Measurements from ENCODE around the gene CDSN. TPM values are rescaled to one million over a fixed set of nuclear protein-coding genes. Genes with fewer than 3 reads are reported as not detected.

The CDSN gene
- total RNA-seq, 1 experiment from 2014 or later = 0.12 TPM

DNA sequence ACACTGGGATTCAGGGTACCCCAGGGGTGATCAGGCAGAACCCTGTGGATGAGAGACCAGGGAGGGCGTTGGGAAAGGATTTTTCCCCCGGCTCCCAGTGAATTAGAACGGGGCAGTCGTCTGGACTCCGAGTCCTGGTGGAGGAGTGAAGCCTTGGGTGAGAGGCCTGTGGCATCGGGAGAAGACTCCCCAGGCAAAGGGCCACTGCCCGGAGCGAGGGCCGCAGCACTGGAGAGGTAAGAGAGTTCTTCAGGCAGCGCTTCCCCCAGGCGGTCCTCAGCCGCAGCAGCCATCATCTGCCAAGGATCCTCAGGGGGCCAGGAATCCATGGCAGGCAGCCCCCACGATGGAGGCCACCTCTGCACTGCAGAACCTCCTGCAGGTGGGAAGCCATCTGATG, 8.5 kb downstream of the CDSN start:
- Histone ChIP-seq H3K9ac (ENCODE audit: low read length) (no peak overlapping the region), H3K4me3 (replicated peaks in 1 of 2; ENCODE audit: low read depth in 1 of 2, low read length in 2 of 2) (no peak overlapping the region), H3K79me2 (ENCODE audit: insufficient read depth, low read length) (peaks cover 8% of the 10 kb centered on the region; the same call in 1 of the 2 replicates), H3K9me3 (ENCODE audit: control insufficient read depth in 1 of 2, insufficient read depth in 1 of 2, low read depth in 1 of 2, low read length in 2 of 2) (no peaks in the 10 kb centered on the region), H3K9me2 (ENCODE audit: insufficient read depth) (no peaks in the 10 kb centered on the region), H4K20me1 (ENCODE audit: insufficient read depth) (no peaks in the 10 kb centered on the region), H3K4me1 (ENCODE audit: control insufficient read depth in 1 of 2, insufficient read depth in 2 of 2, low read length in 2 of 2) (peaks cover 29 to 51% of the 10 kb centered on the region in 2 experiments), H2AFZ (ENCODE audit: low read depth, low read length, poor library complexity, severe bottlenecking) (no peak overlapping the region), H3K27me3 (ENCODE audit: insufficient read depth, low read length) (no peaks in the 10 kb centered on the region), H3K27ac (ENCODE audit: low read depth, low read length) (no peak overlapping the region), H3K4me2 (ENCODE audit: low read length) (no peak overlapping the region), H3K36me3 (ENCODE audit: control insufficient read depth in 1 of 2, insufficient read depth in 2 of 2, low read length in 2 of 2) (no peaks in the 10 kb centered on the region)
- no peak for ATAC-seq
- POLR2A ChIA-PET = no interaction called here
- CTCF ChIA-PET = no interaction called here
- RAD21 ChIA-PET (ENCODE audit: low non-redundant PET in 1 of 2, low total read pairs in 2 of 2, uncharacterized antibody in 2 of 2, unreplicated experiment in 2 of 2) = no interaction called here
- intact Hi-C loops (cut with micrococcal nuclease) = no loop called here
- no peak for TF ChIP-seq EZH2 (IDR thresholded peaks at IDR 0.05)
- no peak for TF ChIP-seq RAD21 (IDR thresholded peaks at IDR 0.05; ENCODE audit: low read depth)
- TF ChIP-seq CTCF (IDR thresholded peaks at IDR 0.05 in 2 of 3, conservative IDR thresholded peaks at IDR 0.05 in 1 of 3; ENCODE audit: borderline replicate concordance in 1 of 3, insufficient read depth in 1 of 3, low read depth in 2 of 3, low read length in 2 of 3) = no peak
- TF ChIP-seq FOSL1 (IDR thresholded peaks at IDR 0.05; ENCODE audit: low read depth) = no peak
- no peak for TF ChIP-seq ZFX (IDR thresholded peaks at IDR 0.05)
- TF ChIP-seq POLR2A (IDR thresholded peaks at IDR 0.05; ENCODE audit: borderline replicate concordance, extremely low read depth, insufficient read depth, insufficient read length) = no peak
- TF ChIP-seq TCF7L2 (IDR thresholded peaks at IDR 0.05; ENCODE audit: borderline replicate concordance, extremely low read depth, insufficient read depth, insufficient read length) = no peak
- TF ChIP-seq ZBTB33 (IDR thresholded peaks at IDR 0.05; ENCODE audit: extremely low read depth, insufficient replicate concordance, low read length) = no peak
- TF ChIP-seq CEBPB (IDR thresholded peaks at IDR 0.05; ENCODE audit: low read depth) = no peak
- TF ChIP-seq YY1 (IDR thresholded peaks at IDR 0.05; ENCODE audit: extremely low read depth, insufficient replicate concordance, low read depth, low read length) = no peak
- no peak for TF ChIP-seq CBX3 (IDR thresholded peaks at IDR 0.05; ENCODE audit: low read depth)
- no peak for TF ChIP-seq REST (IDR thresholded peaks at IDR 0.05; ENCODE audit: low read depth)
- DNase-seq (ENCODE audit: low read depth, low spot score) = no peak
- BruUV-seq (replicated peaks) = no TSS peak
